Adipocyte (in vitro differentiated cells): ENCODE data around the gene RPL10.
"Not testable (repeated sequence)": the region's sequence is repeated elsewhere in the genome, so short reads cannot be mapped to it uniquely, and the experiment has no call there.

ENCODE experiments used
- DNase-seq: peaks from one replicate; pipeline ENCODE4 v3.0.0-alpha.2; 2015; ENCODE audit warnings: low read depth
- H3K27me3 ChIP-seq: replicated peaks from 2 replicates; pipeline ENCODE4 v1.7.0; 2013; ENCODE audit warnings: mild to moderate bottlenecking, low read length, moderate library complexity; ENCODE audit not compliant: control insufficient read depth, insufficient read depth
- H3K36me3 ChIP-seq: 2 replicates; pipeline ENCODE4 v1.7.0; 2013; ENCODE audit warnings: low read length, mild to moderate bottlenecking, moderate library complexity; ENCODE audit not compliant: control insufficient read depth, insufficient read depth, severe bottlenecking
- H3K4me1 ChIP-seq: 2 replicates; pipeline ENCODE4 v1.7.0; 2013; ENCODE audit warnings: mild to moderate bottlenecking, low read length, moderate library complexity; ENCODE audit not compliant: control insufficient read depth, insufficient read depth
- H3K4me3 ChIP-seq: 2 replicates; pipeline ENCODE4 v1.7.0; 2013; ENCODE audit warnings: mild to moderate bottlenecking, low read length, moderate library complexity
- H3K9ac ChIP-seq: 2 replicates; pipeline ENCODE4 v1.7.0; 2013; ENCODE audit warnings: mild to moderate bottlenecking, low read length, moderate library complexity
- H3K9me3 ChIP-seq: 2 replicates; pipeline ENCODE4 v1.7.0; 2013; ENCODE audit warnings: mild to moderate bottlenecking, low read length, moderate library complexity; ENCODE audit not compliant: control insufficient read depth

The RPL10 gene

DNA sequence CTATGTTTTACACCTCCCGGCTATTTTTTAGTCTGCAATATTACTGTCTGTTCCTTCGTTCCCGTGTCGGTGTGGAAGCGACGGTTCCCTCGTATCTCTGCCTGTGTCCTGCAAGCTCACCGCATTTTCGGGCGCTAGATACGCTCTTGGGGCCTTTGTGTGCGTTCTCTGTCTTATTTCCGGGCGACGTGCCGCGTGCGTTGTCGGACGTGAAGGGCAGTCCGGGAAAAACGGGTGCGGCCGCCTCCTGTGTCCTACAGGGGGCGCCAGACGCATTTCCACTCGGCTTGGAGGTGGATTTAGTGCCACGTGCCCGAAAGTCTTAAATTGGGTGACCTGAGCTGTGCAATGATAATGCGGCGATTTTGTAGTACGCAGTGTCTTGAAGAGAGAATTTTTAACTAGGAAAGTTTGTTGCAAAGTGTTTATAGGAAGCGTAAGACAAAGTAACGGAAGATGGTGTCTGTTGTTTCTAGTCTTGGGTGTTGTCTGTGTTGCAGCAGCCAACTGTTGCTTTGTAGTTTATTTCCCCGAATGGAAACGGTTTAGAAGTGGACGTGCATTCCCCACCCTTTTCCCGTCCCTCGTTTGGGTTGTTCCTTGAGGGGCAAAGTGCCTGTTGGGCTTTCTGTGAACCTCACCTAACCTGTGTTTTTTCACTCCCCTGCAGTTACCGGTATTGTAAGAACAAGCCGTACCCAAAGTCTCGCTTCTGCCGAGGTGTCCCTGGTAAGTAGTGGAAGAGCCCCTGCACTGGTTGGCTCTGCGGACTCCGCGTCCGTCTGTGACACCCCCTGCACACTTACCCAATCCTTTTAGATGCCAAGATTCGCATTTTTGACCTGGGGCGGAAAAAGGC lies 720 bp downstream of the RPL10 start:
- H3K9me3 ChIP-seq, result no peaks in the 10 kb centered on the region
- H3K27me3 ChIP-seq, result no peaks in the 10 kb centered on the region
- DNase-seq, result peak; percentile 85
- peaks cover 3% of the 10 kb centered on the region for H3K4me1 ChIP-seq
- H3K9ac ChIP-seq, result peak overlapping the region; percentile 100
- peaks cover 26% of the 10 kb centered on the region for H3K36me3 ChIP-seq
- peak overlapping the region; percentile 89 for H3K4me3 ChIP-seq

DNA sequence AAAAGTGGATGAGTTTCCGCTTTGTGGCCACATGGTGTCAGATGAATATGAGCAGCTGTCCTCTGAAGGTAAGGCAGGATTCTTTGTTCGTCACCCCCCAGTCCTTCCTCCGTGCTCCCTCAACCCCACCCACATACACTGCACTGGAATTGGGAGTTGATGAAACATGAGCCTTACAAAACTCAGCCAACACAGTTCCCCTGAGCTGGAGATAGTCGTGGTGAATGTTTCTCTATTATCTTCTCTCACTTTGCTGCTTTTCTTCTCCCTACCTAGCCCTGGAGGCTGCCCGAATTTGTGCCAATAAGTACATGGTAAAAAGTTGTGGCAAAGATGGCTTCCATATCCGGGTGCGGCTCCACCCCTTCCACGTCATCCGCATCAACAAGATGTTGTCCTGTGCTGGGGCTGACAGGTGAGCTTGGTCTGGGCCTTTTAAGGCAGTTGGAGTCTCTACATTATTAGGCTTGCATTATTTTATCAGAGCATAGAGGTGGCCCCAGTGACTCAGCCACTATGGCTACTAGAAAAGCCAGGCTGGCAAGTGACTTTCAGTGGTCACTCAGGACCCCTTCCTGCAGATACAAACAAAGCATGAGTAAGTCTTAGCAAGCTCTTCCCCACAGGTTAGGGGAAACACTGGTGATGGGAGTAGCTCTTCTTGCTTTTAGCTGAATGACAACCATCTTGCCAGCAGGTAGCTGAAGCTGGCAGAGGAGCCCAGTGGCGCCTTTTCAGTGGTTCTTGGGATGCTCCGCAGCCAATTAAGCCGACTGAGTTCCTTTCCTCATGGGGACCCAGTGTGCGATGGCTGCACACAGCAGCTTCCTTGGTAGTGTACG lies 1.6 kb downstream of the RPL10 start:
- no peaks in the 10 kb centered on the region for H3K27me3 ChIP-seq
- peak overlapping the region; percentile 89 for H3K4me3 ChIP-seq
- no peaks in the 10 kb centered on the region for H3K9me3 ChIP-seq
- DNase-seq, result no peak
- H3K9ac ChIP-seq, result peak overlapping the region; percentile 100
- H3K4me1 ChIP-seq, result peaks cover 3% of the 10 kb centered on the region
- peaks cover 26% of the 10 kb centered on the region for H3K36me3 ChIP-seq

DNA sequence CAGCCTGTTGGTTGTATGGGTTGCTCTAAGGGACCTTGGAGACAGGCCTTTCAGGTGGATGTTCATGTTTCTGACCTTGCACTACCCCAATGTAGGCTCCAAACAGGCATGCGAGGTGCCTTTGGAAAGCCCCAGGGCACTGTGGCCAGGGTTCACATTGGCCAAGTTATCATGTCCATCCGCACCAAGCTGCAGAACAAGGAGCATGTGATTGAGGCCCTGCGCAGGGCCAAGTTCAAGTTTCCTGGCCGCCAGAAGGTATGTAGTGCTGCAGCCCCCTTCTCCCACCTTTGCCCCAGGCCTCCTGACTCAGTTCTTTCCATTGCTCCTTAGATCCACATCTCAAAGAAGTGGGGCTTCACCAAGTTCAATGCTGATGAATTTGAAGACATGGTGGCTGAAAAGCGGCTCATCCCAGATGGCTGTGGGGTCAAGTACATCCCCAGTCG lies 2.2 kb downstream of the RPL10 start:
- Histone ChIP-seq H3K9ac (peak overlapping the region; percentile 100), H3K36me3 (peaks cover 26% of the 10 kb centered on the region), H3K4me3 (peak overlapping the region; percentile 89)
- H3K27me3 ChIP-seq, DNase-seq, H3K4me1 ChIP-seq, H3K9me3 ChIP-seq: not testable (repeated sequence)

DNA sequence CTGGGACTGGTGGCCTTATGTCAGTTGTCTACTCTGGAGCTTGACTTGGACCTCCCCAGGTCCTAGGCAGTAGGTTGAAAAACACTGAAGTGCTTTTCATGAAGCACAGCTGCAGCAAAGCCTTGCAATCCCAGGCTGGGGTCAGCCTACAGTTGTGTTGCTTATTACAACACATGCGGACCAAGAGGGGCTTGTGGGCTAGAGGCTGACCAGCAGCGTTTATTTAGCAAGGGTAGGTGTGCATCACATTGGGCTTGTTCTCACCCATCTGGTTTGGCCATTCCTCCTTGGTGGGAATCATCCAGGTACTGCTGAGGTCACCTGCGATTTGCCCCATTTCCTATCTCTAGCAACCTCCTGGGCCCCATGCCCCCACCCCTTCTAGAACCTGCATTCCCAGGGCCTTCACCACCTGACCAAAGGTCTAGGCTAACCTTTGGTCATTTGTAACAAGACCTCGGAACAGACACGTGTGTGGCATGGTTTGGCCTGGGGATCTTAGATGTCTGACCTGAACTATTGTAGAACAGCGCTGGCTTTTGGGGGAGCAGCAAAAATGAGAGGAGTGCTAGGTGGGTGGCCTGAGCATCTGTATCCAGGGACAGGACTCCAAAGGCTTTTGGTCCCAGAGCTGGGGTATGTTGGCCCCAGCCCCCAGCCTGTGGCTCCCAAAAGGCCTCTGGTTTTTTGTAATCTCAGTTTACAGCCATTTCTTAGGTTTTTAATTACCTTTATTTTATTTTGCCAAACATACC lies 3.0 kb downstream of the RPL10 start:
- peak overlapping the region; percentile 44 for H3K9ac ChIP-seq
- DNase-seq, result no peak
- peaks cover 26% of the 10 kb centered on the region for H3K36me3 ChIP-seq
- H3K4me1 ChIP-seq, result peaks cover 3% of the 10 kb centered on the region
- no peaks in the 10 kb centered on the region for H3K27me3 ChIP-seq
- peak overlapping the region; percentile 53 for H3K4me3 ChIP-seq
- H3K9me3 ChIP-seq, result no peaks in the 10 kb centered on the region

DNA sequence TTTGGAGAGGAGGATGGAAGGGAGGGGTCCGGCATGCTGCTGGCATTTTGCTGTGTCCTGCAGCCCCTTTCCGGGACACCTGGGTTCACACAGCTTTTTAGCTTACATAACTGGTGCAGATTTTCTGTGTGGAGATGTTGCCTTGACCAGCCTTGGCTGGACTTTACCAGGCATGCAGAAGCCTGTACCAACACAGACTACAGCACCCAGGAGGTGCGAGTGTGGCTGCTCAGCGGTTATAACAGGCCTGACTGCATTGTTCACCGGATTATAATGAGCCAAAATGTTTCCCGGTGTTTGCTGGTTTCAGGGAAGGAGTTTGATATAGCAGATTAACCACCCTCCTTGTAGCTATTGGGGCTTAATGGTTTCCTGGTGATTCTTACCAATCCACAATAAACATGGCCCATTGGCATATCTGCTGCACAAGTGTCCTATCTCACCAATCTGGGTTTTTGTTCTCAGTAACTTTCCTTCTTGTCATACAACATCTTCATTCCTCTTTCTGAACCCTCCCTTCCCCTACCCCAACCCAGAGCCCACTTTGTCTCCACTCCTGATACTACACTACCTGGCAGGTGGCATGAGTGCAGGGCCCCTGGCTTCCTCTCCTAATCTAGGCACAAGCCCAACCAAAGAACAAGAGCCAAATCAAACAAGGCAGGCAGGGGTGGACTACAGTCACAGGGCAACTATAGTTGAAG lies 3.9 kb downstream of the RPL10 start:
- no peak for DNase-seq
- H3K9me3 ChIP-seq, result no peaks in the 10 kb centered on the region
- no peaks in the 10 kb centered on the region for H3K27me3 ChIP-seq
- peaks cover 26% of the 10 kb centered on the region for H3K36me3 ChIP-seq
- no peak overlapping the region for H3K9ac ChIP-seq
- H3K4me3 ChIP-seq, result no peak overlapping the region
- peaks cover 3% of the 10 kb centered on the region for H3K4me1 ChIP-seq

DNA sequence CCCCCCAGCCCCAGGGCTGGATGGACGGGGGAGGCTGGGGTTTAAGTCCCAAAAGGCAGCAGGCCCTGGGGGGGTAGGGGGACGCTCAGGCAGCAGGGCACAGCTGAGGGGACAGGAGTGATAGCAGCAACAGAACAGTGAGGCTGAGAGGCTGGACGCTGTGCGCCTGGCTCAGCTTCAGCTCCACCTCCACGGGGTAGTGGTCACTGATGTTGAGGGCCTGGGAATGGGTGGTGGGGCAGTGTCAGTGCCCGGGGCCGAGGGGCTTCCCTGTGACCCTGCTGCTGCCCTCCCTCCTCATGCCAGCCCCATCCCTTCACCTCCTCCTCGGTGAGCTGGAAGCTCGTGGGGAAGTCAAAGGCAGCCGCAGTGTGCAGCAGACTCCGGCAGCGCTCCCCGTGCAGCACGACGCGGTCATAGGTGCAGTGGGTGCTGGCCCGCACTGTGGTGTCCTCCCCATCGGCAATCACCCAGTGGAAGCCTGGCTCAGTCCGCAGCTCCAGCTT lies 4.5 kb downstream of the RPL10 start:
- no peak for DNase-seq
- H3K36me3 ChIP-seq, result peaks cover 26% of the 10 kb centered on the region
- peaks cover 3% of the 10 kb centered on the region for H3K4me1 ChIP-seq
- H3K9ac ChIP-seq, result no peak overlapping the region
- H3K4me3 ChIP-seq, result no peak overlapping the region
- no peaks in the 10 kb centered on the region for H3K27me3 ChIP-seq
- H3K9me3 ChIP-seq, result no peaks in the 10 kb centered on the region

DNA sequence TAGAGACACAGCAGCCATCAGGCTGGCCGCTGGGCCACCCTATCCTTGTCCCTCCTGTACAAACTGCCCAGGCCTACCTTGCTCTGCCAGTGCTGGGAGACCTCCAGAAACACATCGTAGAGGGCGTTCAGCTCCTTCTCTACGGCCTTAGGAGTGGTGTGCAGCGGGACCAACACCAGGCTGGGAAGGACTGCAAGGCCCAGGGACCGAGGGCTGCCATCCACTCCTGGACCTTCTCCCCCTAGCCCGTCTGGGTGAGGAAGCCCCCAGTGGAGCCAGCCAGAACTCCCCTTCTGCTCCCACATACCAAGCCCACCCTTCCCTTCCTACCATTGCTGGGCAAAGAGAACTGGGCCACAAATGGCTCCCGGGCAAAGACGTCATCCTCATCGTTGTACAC lies 5.0 kb downstream of the RPL10 start:
- Histone ChIP-seq H3K27me3 (no peaks in the 10 kb centered on the region), H3K9ac (no peak overlapping the region), H3K9me3 (no peaks in the 10 kb centered on the region), H3K4me3 (no peak overlapping the region), H3K4me1 (peaks cover 3% of the 10 kb centered on the region), H3K36me3 (peaks cover 26% of the 10 kb centered on the region)
- no peak for DNase-seq

DNA sequence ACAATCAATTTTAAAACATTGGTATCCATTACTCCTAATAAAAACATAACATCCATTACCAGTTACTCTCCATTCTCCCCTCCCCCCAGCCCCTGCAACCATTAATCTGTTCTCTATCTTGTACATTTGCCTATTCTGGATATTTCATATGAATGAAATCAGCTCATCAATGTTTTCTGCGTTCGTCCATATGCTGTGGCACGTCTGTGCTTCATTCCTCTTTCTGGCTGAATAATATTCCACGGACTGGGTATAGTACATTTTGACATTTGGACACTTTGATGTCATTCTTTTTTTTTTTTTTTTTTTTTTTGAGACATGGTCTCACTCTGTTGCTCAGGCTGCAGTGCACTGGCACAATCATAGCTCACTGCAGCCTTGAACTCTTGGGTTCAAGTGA lies 5.7 kb downstream of the RPL10 start:
- Histone ChIP-seq H3K4me3 (no peak overlapping the region), H3K36me3 (peaks cover 26% of the 10 kb centered on the region)

DNA sequence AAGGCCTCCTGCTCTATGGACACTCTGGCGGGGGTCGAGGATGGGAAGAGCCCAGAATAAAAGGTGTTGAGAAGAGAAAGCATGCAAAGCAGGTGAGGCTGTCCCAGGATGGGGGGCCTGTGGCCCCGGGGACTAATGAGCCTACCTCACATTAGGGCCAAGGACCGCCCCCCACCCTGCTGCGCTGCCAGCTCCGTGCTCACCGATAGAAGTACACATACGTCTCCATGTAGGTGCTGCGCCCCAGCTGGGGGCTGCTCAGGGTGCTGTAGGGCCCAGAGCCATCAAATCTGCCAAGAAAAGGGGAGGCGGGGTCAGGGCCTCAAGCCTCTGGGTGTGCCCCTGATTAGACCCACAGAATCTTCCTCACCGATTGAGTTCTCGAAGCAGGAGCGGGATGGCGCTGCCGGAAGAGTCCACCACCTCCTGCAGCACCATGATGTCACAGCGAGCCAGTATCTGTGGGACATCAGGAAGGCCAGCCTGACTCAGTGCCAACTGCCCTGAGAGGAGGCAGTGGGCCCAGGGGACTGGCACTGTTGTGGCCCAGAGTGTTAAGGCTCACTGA lies 6.5 kb downstream of the RPL10 start:
- peaks cover 17% of the 10 kb centered on the region for H3K36me3 ChIP-seq
- no peak overlapping the region for H3K4me3 ChIP-seq
- peaks cover 3% of the 10 kb centered on the region for H3K4me1 ChIP-seq
- no peaks in the 10 kb centered on the region for H3K9me3 ChIP-seq
- H3K27me3 ChIP-seq, result no peaks in the 10 kb centered on the region
- no peak for DNase-seq
- H3K9ac ChIP-seq, result no peak overlapping the region

More for the DNA sequence above, 5.7 kb downstream of the RPL10 start:
- no peak overlapping the region for H3K9ac ChIP-seq
- H3K9me3 ChIP-seq, result no peaks in the 10 kb centered on the region
- no peaks in the 10 kb centered on the region for H3K27me3 ChIP-seq
- peaks cover 3% of the 10 kb centered on the region for H3K4me1 ChIP-seq
- DNase-seq, result no peak

DNA sequence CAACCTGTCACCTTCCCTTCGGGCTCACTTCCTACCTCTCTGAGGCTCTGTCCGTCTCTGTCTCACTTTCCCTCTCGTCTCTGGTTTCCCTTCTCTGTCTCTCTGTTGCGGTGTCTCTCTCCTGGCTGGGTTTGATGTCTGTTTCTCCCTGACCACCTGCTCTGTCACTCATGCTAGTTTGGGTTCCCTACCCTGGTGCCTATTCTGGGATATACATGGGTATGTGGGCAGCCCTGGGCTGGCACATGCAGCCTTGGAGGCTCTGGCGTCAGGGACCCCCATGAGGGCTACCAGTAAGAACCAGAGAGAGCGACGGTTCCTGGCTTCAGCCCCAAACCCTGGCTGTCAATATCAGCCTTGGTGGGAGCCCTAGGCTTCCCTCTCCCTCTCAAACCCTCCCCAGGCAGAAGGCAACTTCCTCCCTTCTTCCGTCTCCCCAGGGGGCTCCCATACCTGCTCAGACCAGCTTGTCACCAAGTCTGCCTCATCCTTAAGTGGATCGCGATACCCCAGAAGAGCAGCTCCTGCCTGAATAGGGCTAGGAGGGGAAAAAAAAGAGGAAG lies 10.6 kb downstream of the RPL10 start:
- no peak for DNase-seq
- Histone ChIP-seq H3K9ac (peak overlapping the region; percentile 69), H3K27me3 (no peaks in the 10 kb centered on the region), H3K9me3 (no peaks in the 10 kb centered on the region), H3K4me1 (peaks cover 5% of the 10 kb centered on the region), H3K36me3 (no peaks in the 10 kb centered on the region), H3K4me3 (peak overlapping the region; percentile 39)
